NCI-H2107 (cell line): Measurements from ENCODE around the gene EMC1.
"Not testable (repeated sequence)": the region's sequence is repeated elsewhere in the genome, so short reads cannot be mapped to it uniquely, and the experiment has no call there.

ENCODE experiments used
- DNase-seq: peaks from one replicate; lab custom pipeline; 2025; lab: John Stamatoyannopoulos, UW

The EMC1 gene

GRCh38 chr1:19260211-19261138, 9.2 kb upstream of the EMC1 start:
- peak; percentile 67 for DNase-seq

- no peak for DNase-seq
Observed at GRCh38 chr1:19258353-19258752, 7.0 kb upstream of the EMC1 start.

DNA sequence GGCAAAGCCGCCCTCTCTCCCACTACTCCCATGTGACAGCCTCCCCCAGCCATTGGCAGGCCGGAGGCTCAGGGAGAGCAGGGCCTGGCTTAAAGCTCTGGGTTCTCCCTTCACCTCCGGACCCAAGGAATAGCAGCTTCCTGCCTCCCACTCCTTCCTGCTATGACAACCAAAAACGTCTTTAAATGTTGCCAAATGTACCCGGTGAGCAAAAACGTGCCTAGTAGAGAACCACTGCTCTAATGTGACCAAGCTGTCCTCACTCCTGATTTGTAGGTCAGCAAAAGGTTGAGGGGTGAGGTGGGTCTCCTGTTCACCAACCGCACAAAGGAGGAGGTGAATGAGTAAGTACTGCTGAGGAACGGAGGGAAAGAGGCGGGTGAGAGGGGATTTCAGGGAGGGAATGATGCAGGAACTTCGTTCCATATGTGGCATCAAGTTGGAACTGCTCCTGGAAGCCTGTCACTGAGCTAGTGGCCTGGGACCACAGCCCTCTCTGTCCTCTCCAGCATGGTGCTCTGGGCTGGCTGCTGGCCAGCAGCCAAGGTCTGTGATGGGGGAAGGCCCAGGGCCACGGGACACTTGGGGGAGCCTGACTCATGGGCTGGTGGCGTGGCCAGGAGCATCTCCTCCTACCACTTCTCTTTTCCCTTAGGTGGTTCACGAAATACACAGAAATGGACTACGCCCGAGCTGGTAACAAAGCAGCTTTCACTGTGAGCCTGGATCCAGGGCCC, 6.0 kb upstream of the EMC1 start:
- DNase-seq = no peak

GRCh38 chr1:19256301-19256700, 5.0 kb upstream of the EMC1 start:
- not testable (repeated sequence) for DNase-seq

DNA sequence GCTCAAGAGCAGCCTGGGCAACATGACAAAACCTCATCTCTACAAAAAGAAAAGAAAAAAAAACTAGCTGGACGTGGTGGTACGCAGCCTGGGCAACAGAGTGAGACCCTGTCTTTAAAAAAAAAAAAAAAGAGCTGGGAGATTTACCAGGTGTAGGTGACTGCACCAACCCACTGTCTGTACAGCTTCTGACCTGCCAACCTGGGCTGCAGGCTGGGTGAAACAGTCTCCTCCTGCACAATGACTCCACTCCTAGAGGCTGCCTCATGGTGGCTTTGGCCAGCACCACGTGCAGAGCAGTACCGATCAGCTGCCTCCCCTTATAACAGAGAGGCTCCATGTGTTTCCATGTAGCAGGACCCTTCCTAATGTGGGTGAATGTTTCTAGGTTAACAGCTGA, 4.0 kb upstream of the EMC1 start:
- DNase-seq = no peak

DNA sequence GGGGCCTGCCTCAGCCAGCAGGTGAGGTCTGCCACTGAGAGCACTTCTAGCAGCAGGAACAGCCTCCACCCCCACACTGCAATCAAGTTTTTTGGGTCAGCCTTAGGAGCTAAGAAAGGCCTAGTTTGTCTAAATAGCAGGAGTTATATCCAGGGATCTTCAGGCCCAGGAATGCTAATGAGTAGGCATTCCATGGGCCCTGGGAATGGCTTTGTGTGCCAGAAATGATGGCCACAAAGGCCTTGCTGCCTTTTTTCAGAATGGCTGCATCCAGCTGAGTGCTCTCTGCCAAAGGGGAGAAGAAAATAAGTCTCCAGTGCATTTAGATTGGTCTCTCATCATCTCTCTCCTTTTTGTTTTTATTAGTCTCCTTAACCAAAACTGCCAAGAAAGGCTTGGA, 3.1 kb upstream of the EMC1 start:
- DNase-seq = no peak

- DNase-seq = no peak
Observed at GRCh38 chr1:19250629-19251304, 557 bp downstream of the EMC1 start.

GRCh38 chr1:19240673-19241538, 10.4 kb downstream of the EMC1 start:
- no peak for DNase-seq

DNA sequence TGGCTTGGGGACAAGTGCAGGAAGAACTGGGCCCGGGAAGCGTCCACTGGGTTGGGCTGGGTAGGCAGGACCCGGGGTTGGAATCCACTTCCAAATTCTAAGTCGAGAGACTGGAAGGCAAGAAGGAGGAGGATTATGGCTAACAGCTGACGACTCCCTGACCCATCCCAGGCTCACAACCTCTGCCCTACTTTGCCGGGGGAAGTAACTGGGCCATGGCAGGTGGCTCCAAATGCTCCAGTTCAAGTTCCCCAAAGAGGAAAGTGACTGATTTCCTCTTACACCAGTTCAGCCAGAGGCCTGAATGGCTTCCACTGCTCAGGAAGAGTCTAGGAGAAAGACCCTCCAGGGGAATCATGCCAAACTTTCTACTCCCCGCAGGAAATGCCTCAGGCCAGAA, 11.4 kb downstream of the EMC1 start:
- no peak for DNase-seq

DNA sequence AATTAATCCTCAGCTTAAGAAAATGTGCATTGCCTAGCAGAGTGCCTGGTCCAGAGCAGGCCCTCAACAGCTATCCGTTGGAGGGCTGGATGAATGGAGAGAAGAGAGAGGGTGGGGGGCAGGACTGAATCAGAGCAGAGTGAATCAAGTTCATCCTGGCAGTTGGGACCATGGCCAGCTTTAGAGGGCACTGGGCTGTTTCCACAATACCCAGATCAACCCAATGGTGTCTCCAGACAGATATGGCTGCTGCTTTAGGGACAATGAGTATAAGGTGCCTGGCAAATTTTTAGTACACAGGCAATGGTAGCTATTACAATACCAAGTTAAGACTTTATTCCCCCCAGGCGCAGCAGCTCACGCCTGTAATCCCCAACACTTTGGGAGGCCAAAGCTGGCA, 17.1 kb downstream of the EMC1 start:
- no peak for DNase-seq

DNA sequence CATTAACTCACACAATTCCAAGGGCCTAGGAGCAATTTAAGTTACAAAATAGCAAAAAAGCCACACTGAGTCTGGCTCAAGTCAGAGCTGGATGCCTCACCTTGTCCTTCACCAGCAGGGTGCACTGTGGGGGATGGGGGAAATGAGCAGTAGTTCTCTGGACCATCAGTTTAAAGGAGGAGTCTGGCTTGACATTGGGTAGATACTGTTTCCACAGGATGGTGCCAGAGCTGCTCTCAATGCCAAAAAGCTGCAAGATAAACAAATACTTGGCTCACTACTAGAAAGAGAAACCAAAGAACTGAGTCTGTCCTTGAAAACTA, 18.8 kb downstream of the EMC1 start:
- no peak for DNase-seq

GRCh38 chr1:19231736-19232523, 19.4 kb downstream of the EMC1 start:
- not testable (repeated sequence) for DNase-seq

DNA sequence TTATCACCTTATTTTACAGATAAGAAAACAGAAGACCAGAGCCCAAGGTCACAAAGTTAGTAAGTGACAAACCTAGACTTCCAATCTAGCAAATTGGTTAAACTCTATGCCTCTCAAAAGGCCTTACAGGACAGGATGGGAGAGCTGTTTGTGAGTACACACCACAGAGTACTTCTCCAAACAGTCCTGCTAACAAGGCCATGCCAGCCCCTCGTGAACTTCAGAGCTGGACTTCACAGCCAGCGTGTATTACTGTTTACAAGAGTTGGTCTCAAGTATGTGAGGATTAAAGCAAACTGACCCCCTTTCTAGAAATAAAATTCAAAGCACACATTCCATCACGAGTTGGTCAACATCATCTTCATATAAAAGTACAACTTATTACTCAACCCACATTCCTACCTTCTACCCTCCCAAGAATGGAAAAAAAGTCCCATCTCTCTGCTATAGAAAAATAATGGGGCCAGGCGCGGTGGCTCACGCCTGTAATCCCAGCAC, 21.4 kb downstream of the EMC1 start:
- no peak for DNase-seq

DNA sequence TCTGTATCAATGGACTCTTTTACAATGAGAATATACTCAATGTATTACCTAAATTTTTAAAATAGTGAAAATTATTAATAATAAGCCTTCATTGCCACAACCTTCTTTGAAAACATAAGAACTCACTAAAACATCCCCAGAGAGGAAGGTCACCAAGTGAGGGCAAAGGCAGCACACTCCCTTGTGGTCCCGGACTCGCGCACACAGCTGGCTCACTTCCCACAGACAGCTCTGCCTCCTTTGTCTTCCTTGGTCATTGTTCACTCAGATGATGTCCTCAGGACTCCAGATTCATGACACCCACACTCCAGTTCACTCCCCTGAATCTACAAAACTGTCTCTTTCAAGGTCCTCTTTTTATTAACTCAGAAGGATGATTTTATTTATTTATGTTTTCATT, 22.1 kb downstream of the EMC1 start:
- no peak for DNase-seq

DNA sequence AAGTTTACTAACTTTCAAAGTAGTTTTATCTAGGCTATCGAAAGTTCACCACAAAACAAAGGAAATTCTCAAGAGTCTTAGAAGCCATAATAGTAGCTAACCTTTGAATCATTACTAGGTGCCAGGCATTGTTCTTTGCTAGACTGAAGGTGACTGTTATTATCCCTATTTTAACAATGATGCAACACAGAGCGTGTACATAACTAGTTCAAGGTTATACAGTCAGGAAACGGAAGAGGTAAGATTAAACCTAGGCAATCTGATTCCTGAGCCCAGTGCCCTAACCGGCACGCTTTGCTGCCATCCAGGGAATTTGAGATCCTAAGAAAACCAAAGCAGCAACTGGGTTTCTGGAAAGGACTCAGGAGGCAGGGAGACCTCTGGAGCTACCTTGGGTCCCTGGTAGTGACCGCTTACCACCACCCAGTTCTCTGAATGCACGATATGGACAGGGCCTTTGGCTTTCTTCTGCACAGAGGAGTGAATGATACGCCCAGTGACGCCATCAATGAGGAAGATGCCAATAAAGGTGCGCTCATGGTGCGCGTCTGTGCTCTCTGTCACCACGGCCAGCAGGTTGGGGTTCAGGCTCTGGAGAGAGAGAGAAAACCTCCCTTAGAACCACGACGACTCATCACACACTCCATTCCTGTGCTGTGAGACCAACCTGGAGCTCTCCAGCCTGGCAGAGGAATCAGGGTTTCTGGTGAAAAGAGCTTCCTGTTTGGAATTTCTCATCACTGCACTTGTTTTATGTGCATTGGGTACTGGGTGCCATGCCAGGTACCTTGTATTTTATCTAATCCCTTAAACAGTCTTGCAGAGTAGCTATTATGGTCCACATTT, 28.1 kb downstream of the EMC1 start:
- DNase-seq = no peak

DNA sequence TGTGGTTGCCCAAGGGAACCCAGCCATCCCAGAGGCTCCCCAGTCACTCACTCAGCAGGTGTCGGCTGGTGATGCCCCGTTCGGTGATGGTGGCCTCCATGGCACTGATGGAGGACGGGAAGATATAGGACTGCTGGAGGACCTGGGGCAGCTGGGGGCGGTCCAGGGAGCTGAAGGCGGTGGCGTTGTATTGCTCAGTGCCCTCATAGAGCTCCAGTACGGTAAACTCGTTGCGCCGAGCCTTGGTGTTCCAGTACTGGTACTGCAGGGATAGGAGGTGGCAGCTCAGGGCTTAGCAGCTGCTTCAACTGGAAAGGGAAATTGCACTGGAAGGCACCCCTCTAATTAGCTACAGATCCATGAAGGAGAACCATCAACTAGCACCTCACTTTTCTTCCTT, 28.8 kb downstream of the EMC1 start:
- DNase-seq = no peak

GRCh38 chr1:19220991-19221390, 30.3 kb downstream of the EMC1 start:
- no peak for DNase-seq

GRCh38 chr1:19220080-19220846, 31.1 kb downstream of the EMC1 start:
- no peak for DNase-seq

GRCh38 chr1:19219451-19219850, 31.9 kb downstream of the EMC1 start:
- DNase-seq = no peak
